ENCODE results near the gene RPL28.

The RPL28 gene

DNA sequence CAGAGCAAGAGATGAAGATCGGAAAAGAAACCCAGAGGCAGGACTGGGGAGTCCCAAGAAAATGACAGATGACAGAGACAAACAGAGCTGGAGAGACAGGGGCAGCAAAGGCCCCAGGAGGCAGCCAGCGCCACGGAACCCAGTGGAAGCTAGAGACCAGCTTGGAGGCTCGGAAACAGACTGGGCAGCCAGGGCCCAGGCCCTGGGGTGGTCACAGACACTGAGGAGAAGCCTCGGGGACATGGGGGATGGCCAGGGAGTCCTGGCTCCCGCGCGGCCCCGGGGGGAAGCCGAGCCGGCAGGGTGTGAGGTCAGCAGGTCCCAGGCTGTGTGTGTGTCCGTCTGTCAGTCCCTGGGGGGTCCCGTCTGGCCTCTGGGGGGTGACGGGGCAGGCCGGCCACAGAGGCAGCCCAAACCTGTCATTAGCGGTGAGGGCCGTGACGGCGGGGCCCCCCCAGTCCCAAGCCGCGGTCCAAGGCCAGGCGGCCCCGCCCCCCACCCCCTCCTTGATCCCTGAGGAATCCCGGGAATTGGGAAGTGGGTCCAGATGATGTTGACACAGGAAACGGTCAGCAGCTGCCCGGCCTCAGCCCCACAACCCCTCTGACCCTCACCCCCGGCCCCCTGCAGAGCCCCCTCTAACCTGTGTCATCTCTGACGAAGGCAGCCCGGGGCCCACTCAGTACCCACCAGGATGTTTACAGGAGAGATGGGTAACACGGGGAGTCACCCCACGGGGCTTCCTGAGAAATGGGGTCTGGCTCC is 11.6 kb upstream of the RPL28 start:
- DNase-seq, result no peak

DNA sequence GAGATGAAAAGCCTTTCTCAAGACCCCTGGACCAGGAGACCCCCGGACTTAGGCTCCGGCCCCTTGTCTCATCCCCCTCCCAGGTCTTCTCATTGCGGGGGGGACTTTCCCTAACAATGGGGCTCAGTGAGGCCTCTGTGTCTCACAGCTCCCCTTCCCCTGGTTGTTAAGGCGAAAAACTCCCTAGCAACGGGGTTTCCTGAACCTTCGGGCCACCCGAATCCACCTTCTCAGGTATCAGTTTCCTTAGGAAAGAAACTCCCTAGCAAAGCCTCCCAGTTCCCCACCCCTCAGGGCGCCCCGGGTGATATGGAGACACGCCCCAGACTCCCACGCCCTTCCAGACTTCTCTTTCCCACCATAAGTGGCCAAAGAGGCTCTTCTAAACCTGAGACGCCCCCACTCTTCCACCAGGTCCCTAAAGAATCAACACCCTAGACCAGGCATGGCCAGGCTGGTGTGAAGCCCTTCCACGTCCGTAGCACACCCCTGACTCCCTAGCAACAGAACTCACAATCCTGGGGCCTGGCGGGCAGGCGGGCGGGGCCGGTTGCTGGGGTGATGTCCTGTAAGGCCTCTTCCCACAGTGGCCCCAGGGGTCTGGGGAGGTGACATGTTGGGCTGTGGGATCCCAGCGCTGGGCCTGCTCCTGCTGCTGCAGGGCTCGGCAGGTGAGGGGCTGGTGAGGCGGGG is 9.3 kb upstream of the RPL28 start, which contains the start of gene TMEM190:
TMEM190 (plus strand) TSS at position 586 of the 693 bp plus-strand sequence; CDS start at position 614, 28 bp downstream.
- no peak for DNase-seq

DNA sequence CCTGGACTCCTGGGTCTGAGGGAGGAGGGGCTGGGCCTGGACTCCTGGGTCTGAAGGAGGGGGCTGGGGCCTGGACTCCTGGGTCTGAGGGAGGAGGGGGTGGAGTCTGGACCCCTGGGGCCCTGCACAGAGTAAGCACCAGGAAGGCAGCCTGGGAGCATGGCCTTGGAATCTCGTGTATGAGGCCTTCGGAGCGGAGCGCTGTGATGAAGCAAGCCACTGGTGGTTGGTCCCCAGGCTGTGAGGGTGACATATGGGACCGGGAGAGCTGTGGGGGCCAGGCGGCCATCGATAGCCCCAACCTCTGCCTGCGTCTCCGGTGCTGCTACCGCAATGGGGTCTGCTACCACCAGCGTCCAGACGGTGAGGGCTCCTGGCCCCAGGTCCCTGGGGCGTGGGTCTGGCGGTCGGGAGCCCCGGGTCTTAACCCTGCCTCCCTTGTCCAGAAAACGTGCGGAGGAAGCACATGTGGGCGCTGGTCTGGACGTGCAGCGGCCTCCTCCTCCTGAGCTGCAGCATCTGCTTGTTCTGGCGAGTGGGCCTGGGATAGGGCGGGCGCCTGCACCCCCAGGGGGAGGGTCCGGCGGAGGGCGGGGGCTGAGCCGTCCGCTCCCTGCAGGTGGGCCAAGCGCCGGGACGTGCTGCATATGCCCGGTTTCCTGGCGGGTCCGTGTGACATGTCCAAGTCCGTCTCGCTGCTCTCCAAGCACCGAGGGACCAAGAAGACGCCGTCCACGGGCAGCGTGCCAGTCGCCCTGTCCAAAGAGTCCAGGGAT is 8.2 kb upstream of the RPL28 start:
- DNase-seq, result peak; percentile 55

DNA sequence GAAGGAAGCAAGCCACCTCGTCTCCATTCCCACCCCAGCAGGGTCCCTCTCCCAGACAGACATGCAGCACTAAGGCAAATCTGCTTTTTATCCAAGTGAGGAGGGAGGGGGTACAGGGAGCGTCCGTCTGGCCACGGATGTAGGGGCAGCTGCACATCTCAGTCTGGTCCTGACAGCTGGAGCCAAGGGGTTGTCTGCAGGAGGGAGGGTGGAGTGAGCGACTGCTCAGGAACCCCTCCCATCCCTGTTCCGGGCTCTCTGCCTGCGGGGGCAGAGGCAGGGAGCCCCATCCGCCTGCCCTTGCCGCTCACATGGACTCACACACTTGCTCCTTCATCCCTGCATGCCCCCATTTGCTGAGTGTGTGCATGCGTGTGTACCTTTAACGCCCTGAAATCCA is 6.6 kb upstream of the RPL28 start:
- peak; percentile 60 for DNase-seq

DNA sequence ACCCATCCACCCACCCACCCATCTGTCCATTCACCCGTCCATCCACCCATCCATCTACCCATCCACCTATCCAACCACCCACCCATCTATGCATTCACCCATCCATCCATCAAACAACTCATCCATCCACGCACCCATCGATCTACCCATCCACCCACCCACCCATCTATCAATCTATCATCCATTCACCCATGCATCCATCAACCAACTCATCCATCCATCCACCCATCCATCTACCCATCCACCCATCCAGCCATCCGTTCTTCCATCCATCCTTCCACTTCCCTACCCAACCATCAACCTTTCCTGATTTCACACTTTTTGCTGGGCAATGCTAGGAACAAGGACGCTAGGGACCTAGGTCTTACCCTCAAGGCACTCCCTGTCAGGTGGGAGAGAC is 3.7 kb upstream of the RPL28 start:
- DNase-seq, result no peak

DNA sequence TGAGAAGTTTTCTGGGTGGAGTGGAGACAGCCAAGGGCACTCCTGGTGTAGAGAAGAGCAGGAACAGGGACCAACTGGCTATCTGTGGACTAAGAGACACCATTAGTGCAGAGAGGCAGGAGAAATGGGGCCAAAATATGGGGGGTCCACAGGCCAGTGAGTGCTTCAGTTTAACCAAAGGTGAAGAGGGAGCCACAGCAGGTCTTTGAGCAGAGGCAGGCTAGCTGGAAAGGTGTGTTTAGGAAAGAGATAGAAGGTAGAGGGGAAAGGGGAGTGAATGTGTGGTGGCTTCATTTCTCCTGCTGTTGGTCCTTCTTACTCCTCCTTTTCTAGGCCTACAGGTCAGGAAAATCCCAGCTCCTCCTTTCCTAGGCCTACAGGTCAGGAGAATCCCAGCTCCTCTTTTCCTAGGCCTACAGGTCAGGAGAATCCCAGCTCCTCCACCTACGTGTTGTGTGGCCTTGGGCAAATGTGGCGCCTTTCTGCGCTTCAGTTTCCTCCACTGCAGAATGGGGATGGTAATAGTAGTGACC is 3.1 kb upstream of the RPL28 start:
- DNase-seq, result no peak

DNA sequence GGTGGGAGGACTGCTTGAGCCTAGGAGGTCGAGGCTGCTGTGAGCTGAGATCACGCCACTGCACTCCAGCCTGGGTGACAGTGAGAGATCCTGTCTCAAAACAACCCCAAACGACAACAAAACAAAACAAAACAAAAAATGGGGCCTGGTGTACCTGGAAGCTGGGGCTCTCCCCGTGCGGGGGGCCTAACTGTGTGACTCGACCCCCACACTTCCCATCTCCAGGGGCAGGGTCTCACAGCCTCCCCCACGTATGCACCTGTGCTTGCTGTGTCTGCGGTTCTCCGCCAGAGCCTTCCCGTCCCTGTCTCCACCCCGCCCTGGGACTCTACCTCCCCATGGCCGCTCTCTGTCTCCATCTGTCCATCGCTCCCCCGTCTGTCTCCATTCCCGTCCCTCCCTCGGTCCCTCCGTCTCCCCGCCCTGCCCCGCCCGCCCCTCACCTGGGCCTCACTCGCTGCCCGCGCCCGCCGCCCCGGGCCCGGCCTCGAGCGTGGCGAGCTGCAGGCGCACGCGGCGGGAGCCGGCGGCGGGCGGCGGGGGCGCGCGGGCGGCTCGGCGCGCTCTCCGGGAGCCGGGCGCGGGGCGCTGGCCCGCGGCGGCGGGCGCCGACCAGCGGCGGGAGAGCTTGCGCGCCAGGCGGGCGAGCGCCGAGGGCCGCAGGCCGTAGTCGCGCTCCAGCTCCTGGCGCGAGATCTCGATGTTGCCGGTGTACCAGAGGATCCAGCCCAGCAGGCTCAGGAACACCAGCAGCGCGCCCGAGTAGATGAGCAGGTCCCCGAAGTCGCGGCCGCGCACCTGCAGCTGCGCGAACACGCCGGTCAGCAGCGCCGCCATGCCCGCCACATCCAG is 2.2 kb upstream of the RPL28 start:
- peak; percentile 72 for DNase-seq

DNA sequence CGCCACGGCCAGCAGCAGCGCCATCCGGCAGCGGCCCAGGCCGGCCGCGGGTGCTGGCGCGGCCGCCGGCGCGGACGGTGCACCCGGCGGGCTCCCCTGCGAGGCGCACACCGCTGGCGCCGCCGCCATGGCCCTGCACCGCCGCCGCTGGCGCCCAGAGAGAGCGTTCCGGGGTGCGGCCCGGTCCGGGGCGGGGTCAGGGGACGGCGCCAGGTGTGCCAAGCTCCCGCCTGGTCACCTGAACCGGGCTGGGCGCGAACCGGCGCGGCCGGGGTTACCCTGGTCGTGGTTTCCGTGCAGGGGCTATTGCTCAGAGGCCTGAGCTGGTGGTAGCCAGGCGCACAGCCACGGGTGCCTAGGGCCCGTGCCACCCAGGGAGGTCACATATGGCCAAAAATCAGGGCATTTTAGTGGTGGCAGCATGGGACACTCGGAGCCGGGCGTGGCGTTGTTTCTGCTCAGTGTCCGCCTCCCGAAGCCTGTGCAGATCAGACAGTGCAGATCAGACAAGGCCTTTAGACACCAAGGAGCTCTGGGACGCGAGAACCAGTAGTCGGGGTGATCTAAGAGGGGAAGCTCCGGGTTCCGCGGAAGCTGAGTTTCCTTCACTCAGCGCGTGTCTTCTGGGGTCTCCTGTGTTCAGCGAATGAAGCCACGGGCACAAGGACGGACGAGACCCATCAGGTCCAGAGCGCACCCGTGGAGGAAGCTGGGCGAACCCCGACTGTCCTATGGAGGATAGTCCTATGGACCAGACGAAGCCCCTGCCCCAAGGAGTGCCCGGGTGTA is 1.4 kb upstream of the RPL28 start, which contains the start of gene TMEM238:
TMEM238 (minus strand) TSS at position 162 of the 789 bp plus-strand sequence; CDS start at position 129, 33 bp downstream.
- peak; percentile 52 for DNase-seq

DNA sequence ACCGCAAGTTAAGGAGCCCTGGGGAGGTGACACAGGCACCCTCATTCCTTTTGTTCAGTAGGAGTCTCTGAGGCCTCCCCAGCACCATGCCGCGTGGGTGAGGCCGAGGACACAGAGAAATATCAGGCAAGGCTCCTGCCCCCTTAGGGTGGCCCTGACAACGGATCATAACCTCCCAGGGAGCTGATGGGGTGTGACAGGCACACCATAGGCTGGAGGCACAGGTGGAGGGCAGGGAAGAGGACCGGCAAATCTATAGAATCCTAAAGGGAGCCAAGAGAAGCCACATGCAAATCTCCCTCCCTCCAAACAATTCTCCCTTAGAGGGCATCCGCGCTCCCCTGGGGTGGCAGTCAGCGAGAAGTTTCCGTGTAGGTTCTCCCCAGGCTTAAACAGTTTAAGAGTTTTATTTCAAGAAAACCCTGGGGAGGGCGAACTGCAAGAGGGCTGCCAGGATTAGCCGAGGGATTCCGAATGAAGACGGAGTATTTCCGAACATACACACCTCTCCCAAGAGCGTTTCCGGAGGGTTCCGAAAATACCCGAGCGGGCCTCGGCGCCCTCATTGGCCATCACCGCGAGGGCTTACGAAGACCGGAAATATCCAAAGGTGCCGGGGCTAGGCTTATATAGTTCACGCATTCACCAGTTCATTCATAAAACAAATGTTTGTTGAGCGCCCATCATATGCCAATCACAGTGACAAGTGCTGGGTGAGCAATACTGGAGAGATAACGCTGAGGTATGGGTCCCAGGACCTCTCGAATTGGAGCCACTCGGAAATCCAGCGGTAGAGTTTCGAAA is 610 bp upstream of the RPL28 start:
- DNase-seq, result peak; percentile 96

DNA sequence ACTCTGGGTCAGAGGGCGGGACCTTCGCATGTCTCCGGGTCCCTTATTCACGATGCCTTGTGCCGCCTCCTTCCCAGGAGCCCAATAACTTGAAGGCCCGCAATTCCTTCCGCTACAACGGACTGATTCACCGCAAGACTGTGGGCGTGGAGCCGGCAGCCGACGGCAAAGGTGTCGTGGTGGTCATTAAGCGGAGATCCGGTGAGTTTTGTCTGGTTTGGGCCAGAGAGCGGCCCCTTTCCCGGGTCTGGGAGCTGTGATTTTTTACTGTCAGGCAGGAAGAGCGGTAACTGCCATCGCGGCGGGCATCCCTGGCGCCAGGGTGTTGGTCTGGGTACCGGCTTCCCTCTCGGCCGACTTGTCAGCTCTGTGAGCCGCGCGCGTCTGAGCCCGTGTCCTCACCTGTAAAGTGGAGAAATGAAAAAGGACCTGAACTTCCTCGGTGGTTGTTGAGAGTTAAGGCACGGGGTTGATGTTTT is 800 bp downstream of the RPL28 start:
- DNase-seq, result no peak

DNA sequence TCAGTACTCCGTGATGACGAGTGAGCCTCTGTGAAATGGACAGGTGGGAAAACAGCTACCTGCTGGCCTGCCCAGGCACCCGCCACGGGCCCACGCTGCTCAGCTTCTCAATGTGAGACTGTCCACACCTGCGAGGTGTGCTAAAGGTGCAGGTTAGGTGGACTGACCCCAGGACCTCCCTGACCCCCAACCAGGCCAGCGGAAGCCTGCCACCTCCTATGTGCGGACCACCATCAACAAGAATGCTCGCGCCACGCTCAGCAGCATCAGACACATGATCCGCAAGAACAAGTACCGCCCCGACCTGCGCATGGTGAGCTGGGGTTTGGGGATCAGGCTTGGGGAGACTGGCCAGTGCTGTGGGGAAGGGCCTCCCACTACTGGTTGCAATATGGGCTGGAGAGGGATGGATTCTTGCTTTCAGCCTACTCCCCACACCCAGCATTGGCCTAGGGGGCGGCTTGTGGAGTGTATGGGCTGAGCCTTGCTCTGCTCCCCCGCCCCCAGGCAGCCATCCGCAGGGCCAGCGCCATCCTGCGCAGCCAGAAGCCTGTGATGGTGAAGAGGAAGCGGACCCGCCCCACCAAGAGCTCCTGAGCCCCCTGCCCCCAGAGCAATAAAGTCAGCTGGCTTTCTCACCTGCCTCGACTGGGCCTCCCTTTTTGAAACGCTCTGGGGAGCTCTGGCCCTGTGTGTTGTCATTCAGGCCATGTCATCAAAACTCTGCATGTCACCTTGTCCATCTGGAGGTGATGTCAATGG is 2.2 kb downstream of the RPL28 start:
- no peak for DNase-seq

DNA sequence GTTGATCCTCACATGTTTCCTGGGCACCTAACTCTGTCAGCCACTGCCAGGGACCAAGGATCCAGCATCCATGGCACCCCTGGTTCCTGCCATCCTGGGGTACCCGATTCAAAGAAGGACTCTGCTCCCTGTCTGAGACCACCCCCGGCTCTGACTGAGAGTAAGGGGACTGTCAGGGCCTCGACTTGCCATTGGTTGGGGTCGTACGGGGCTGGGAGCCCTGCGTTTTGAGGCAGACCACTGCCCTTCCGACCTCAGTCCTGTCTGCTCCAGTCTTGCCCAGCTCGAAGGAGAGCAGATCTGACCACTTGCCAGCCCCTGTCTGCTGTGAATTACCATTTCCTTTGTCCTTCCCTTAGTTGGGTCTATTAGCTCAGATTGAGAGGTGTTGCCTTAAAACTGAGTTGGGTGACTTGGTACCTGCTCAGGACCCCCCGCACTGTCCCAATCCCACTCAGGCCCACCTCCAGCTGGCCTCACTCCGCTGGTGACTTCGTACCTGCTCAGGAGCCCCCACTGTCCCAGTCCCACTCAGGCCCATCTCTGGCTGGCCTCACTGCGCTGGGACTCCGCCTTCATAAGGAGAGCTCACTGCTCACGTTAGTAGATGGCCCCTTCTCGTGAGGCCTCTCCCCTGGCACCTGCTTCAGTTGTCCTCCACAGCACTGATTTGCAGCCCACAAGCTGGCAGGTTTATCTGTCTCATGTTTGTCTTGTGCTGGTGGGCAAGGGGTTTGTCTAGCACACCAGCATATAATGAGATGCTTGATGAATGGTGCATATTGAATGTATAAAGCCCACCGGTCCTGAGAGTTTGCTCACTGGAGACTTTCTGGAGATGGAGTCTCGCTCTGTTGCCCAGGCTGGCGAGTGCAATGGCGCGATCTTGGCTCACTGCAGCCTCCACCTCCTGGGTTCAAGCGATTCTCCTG is 3.9 kb downstream of the RPL28 start:
- DNase-seq, result no peak

DNA sequence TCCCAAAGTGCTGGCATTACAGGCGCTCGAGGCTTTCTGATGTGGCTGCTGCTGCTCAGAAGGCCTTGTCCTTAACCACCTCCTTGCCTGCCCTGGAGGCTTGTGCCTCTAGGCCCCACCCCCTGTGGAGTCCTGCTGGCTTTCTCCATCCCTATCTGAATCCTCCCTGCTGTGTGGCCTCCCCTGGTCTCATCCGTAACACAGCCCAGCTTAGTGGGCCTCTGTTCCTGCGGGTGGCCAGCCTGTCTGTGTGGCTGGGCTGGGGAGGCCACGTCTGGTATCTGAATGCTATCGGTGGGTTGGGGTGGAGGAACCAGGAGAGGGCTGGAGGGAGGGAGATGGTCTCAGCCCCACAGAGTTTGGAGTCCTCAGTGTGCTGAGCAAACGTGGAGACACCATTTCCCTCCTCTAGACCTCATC is 4.7 kb downstream of the RPL28 start:
- no peak for DNase-seq

DNA sequence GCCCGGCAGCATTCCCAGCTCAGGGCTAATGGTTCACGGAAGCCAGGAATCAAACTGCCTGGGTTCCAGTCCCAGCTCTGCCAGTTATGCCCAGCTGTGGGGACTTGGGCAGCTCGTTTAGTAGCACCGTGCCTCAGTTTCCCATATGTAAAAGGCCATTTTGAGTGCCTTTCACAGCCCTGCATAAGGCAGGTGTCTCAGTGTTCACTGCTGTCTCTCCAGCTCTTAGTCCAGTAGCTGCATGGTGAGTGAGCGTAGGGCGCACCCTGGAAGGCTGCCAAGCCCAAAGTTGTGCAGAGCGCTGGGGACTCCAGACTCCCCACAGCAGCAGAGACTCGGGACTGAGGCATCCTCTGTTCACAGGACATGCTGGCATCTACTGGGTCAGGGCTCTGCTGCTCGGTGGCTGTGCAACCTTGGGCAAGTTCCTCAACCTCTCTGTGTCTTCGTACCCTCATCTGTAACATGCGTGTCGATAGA is 5.5 kb downstream of the RPL28 start:
- DNase-seq, result no peak

DNA sequence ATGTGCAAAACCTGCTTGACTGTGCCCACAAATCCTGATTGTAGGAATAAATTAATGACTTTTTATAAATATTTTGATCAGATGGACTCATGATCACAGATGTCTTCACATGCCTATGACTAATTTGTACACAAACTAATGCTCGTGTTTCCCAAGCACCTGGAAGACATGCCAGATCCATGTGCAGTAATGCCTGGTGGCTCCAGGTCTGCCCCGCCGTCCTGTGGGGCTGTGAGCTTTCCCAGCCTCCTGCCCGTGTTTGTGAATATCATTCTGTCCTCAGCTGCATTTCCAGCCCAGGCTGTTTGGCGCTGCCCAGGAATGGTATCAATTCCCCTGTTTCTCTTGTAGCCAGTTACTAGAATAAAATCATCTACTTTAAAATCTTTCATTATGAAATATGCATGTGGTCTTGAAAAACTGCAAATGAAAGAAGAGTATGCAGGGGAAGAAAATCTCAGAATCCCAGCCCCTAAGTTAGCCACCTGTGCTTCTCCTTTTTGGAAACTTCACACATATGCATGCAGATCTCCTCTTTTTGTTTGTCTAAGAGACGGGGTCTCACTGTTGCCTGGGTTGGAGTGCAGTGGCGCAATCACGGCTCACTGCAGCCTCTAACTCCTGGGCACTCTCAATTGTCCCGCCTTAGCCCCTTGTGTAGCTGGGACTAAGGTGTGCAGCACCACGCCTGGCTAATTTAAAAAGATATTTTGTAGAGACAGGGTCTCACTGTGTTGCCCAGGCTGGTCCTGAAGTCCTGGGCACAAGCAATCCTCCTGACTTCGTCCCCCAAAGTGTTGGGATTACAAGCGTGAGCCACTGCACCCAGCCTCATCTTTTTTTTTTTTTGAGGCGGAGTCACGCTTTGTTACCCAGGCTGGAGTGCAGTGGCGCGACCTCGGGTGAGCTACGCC is 6.2 kb downstream of the RPL28 start:
- DNase-seq, result no peak

DNA sequence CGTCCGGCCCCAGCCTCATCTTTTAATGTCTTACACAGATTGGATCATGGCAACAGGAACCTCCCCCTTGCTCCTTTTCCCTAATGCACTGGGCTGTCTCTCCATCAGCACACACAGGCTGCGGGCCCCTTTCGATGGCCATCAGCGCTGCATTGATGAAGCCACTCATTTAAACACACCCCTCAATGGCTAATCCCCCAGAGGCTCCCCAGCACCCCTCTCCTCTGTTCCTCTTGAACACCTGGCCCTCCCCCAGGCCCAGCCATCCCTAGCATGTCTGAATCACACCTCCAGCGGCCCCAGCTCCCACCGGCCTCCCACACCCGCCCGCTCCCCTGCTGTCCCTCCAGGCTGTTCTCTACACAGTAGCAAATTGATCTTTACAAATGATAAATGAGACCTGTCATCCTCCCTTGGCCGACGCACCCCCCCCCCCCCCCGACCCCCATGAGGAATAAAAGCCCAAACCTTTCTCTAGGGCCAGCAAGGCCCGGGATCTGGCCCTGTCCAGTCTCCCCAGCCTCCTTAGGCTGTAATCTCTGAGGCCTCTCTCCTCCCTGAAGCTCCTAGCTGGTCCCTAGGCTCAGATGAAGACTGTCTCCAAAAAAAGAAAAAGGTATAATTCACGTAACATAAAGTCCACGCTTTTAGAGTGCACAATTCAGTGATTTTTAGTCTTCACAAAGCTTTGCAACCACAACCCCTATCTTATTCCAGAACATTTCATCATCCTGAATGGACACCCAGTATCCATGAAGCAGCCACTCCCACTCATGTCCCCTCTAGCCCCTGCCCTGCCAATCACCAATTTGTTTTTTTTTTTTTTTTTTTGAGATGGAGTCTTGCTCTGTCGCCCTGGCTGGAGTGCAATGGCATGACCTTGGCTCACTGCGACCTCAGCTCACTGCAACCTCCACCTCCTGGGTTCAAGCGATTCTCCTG is 7.4 kb downstream of the RPL28 start:
- DNase-seq, result no peak

Data from right forelimb (tissue), 1 donor.